Naive thymus-derived CD4-positive, alpha-beta T cell (primary cell): ENCODE data around the gene MAP3K19. TPM values are rescaled to one million over a fixed set of nuclear protein-coding genes. Genes with fewer than 3 reads are reported as not detected.
A peak's percentile ranks its signal among the peaks of the same experiment; 100 is the strongest.
"Not testable (repeated sequence)": the region's sequence is repeated elsewhere in the genome, so short reads cannot be mapped to it uniquely, and the experiment has no call there.

Source experiments
- ATAC-seq: fragments of 150-1000 bp; cut with Tn5 transposase; 2 replicates; pipeline ENCODE4 v1.10.0; 2021; ENCODE audit warnings: mild to moderate bottlenecking, moderate library complexity
- CTCF ChIA-PET: fragments of 350-600 bp; sonication (Branson Sonifier 250); formaldehyde crosslinking; loops from one replicate; lab custom pipeline; 2021; ENCODE audit warnings: antibody characterized with exemption; lab: Charles Lee
- POLR2A ChIA-PET: fragments of 350-600 bp; sonication (Branson Sonifier 250); formaldehyde crosslinking; loops from one replicate; lab custom pipeline; 2021; ENCODE audit warnings: antibody characterized with exemption, inconsistent platforms; lab: Charles Lee
- DNase-seq, 9 donors: peaks; one replicate each; pipeline versions ENCODE4 v3.0.0 to v3.0.0-alpha.2; 2020 to 2022; ENCODE audit warnings: mixed read lengths in 1 of 9
- H3K27ac ChIP-seq: one replicate; pipeline ENCODE4 v1.7.0; 2013; ENCODE audit warnings: mild to moderate bottlenecking, low read depth, low read length, moderate library complexity
- H3K27me3 ChIP-seq, 2 donors: one replicate each; pipeline ENCODE4 v1.7.0; 2013; ENCODE audit warnings: low read length in 2 of 2, mild to moderate bottlenecking in 2 of 2, moderate library complexity in 2 of 2; ENCODE audit not compliant: control insufficient read depth in 2 of 2, insufficient read depth in 2 of 2
- H3K36me3 ChIP-seq, 3 experiments: 1 replicate in 2 of 3; 2 replicates in 1 of 3; pipeline ENCODE4 v1.7.0; 2013; ENCODE audit warnings: low read length in 3 of 3, mild to moderate bottlenecking in 3 of 3, moderate library complexity in 1 of 3; ENCODE audit not compliant: insufficient read depth in 3 of 3, control insufficient read depth in 2 of 3
- H3K4me1 ChIP-seq, 2 donors: one replicate each; pipeline ENCODE4 v1.7.0; 2013; ENCODE audit warnings: low read length in 2 of 2, mild to moderate bottlenecking in 2 of 2, moderate library complexity in 1 of 2; ENCODE audit not compliant: control insufficient read depth in 2 of 2, insufficient read depth in 2 of 2
- H3K4me3 ChIP-seq: 2 replicates; pipeline ENCODE4 v1.7.0; 2013; ENCODE audit warnings: mild to moderate bottlenecking, low read length
- H3K9me3 ChIP-seq, 3 experiments: 1 replicate in 2 of 3; 2 replicates in 1 of 3; pipeline ENCODE4 v1.7.0; 2013; ENCODE audit warnings: low read length in 3 of 3; ENCODE audit not compliant: control insufficient read depth in 2 of 3
- H3K27ac Mint-ChIP-seq, 9 donors: one replicate each; pipeline ENCODE4 v1.8.0; 2020 to 2022; ENCODE audit warnings: mixed read lengths in 9 of 9, mild to moderate bottlenecking in 8 of 9, moderate library complexity in 5 of 9, inconsistent platforms in 2 of 9
- H3K27me3 Mint-ChIP-seq, 5 donors: one replicate each; pipeline ENCODE4 v1.8.0; 2021 to 2022; ENCODE audit warnings: mixed read lengths in 5 of 5, mild to moderate bottlenecking in 1 of 5
- H3K36me3 Mint-ChIP-seq, 5 donors: one replicate each; pipeline ENCODE4 v1.8.0; 2020 to 2022; ENCODE audit warnings: mixed read lengths in 5 of 5, mild to moderate bottlenecking in 3 of 5, inconsistent platforms in 1 of 5
- H3K4me1 Mint-ChIP-seq, 7 donors: one replicate each; pipeline ENCODE4 v1.8.0; 2020 to 2022; ENCODE audit warnings: mixed read lengths in 7 of 7, mild to moderate bottlenecking in 3 of 7, inconsistent platforms in 1 of 7
- H3K4me3 Mint-ChIP-seq, 10 donors: one replicate each; pipeline ENCODE4 v1.8.0; 2020 to 2022; ENCODE audit warnings: mild to moderate bottlenecking in 10 of 10, mixed read lengths in 10 of 10, moderate library complexity in 6 of 10, inconsistent platforms in 2 of 10
- H3K9me3 Mint-ChIP-seq, 11 donors: one replicate each; pipeline ENCODE4 v1.8.0; 2020 to 2022; ENCODE audit warnings: mixed read lengths in 11 of 11, mild to moderate bottlenecking in 4 of 11, inconsistent platforms in 1 of 11, moderate library complexity in 1 of 11
- intact Hi-C, 2 donors: fragments of 100-400 bp; cut with micrococcal nuclease; formaldehyde crosslinking; loops; one replicate each; pipeline ENCODE4 v1.15.1; 2023
- polyA plus RNA-seq, 2 donors: library from polyadenylated mRNA; unstranded; fragments of 300-500 nt; fragmentation: Illumina TruSeq; gene quantifications; one replicate each; pipeline ENCODE4 v1.2.3, GENCODE V29; 2021
- total RNA-seq, 6 experiments: library from RNA in 5 of 6; stranded (reverse) in 5 of 6; gene quantifications; 1 replicate in 5 of 6; 2 replicates in 1 of 6; pipeline ENCODE4 v1.2.3 and lab custom pipeline; 2021 to 2026

Gene MAP3K19
- total and polyA plus RNA-seq, 7 experiments from 2014 or later = 0.64 TPM; not detected in 6

GRCh38 chr2:134982603-134983002, 64.6 kb downstream of the MAP3K19 start:
- peaks cover 3 to 20% (median 7%) of the 10 kb centered on the region in 11 donors for H3K9me3 Mint-ChIP-seq
- peaks cover 0 to 14% (median 4%) of the 10 kb centered on the region in 5 donors for H3K36me3 Mint-ChIP-seq
- H3K4me3 Mint-ChIP-seq = no peak overlapping the region
- DNase-seq = no peak
- H3K4me3 ChIP-seq = no peak overlapping the region
- ATAC-seq = no peak
- no peaks in the 10 kb centered on the region for H3K36me3 ChIP-seq
- H3K27ac Mint-ChIP-seq = no peak overlapping the region
- H3K4me1 Mint-ChIP-seq = peaks cover 0 to 8% (median 0%) of the 10 kb centered on the region in 7 donors
- peaks cover 3 to 15% (median 8%) of the 10 kb centered on the region in 5 donors for H3K27me3 Mint-ChIP-seq
- ChIA-PET CTCF (no interaction called here), POLR2A (no interaction called here)
- no peaks in the 10 kb centered on the region for H3K9me3 ChIP-seq
- no peaks in the 10 kb centered on the region for H3K4me1 ChIP-seq
- no peaks in the 10 kb centered on the region for H3K27me3 ChIP-seq
- no peak overlapping the region for H3K27ac ChIP-seq
- intact Hi-C loops = no loop called here

- POLR2A ChIA-PET = no interaction called here
- CTCF ChIA-PET = no interaction called here
These were observed 66.6 kb downstream of the MAP3K19 start for GRCh38 chr2:134980639-134981038.

GRCh38 chr2:134979221-134979620, 68.0 kb downstream of the MAP3K19 start:
- no peaks in the 10 kb centered on the region for H3K27me3 ChIP-seq
- no peaks in the 10 kb centered on the region for H3K36me3 ChIP-seq
- CTCF ChIA-PET = interaction anchor here (0.6 kb wide), 1 partner anchor 23 kb away, joined by 3 read pairs; no protein-coding TSS in a partner anchor
- no peak for DNase-seq
- Mint-ChIP-seq H3K36me3 (peaks cover 4 to 23% (median 10%) of the 10 kb centered on the region in 5 donors), H3K4me3 (no peak overlapping the region), H3K27ac (no peak overlapping the region), H3K4me1 (peaks cover 0 to 10% (median 0%) of the 10 kb centered on the region in 7 donors), H3K27me3 (peaks cover 0 to 4% (median 4%) of the 10 kb centered on the region in 5 donors), H3K9me3 (peaks cover 11 to 28% (median 13%) of the 10 kb centered on the region in 11 donors)
- intact Hi-C loops = loop anchor here in 1 of 2 donors (10.0 kb wide), 1 partner anchor 1576 kb away; no protein-coding TSS in a partner anchor
- POLR2A ChIA-PET = no interaction called here
- ATAC-seq = no peak
- H3K9me3 ChIP-seq = peaks cover 0 to 3% (median 0%) of the 10 kb centered on the region in 3 experiments
- no peaks in the 10 kb centered on the region for H3K4me1 ChIP-seq
- H3K4me3 ChIP-seq = no peak overlapping the region
- H3K27ac ChIP-seq = no peak overlapping the region

More at GRCh38 chr2:134980639-134981038, 66.6 kb downstream of the MAP3K19 start:
- ATAC-seq (no peak), DNase-seq (no peak)
- no peak overlapping the region for H3K4me3 Mint-ChIP-seq
- H3K4me1 Mint-ChIP-seq = peaks cover 0 to 10% (median 0%) of the 10 kb centered on the region in 7 donors
- H3K9me3 Mint-ChIP-seq = peaks cover 3 to 22% (median 7%) of the 10 kb centered on the region in 11 donors
- Histone ChIP-seq H3K4me3 (no peak overlapping the region), H3K9me3 (no peaks in the 10 kb centered on the region), H3K4me1 (no peaks in the 10 kb centered on the region), H3K27me3 (no peaks in the 10 kb centered on the region), H3K36me3 (no peaks in the 10 kb centered on the region), H3K27ac (no peak overlapping the region)
- intact Hi-C loops = no loop called here
- H3K27me3 Mint-ChIP-seq = peaks cover 0 to 4% (median 4%) of the 10 kb centered on the region in 5 donors
- H3K27ac Mint-ChIP-seq = no peak overlapping the region
- H3K36me3 Mint-ChIP-seq = peaks cover 0 to 15% (median 4%) of the 10 kb centered on the region in 5 donors

GRCh38 chr2:134977104-134977503, 70.1 kb downstream of the MAP3K19 start:
- peaks cover 0 to 16% (median 0%) of the 10 kb centered on the region in 3 experiments for H3K9me3 ChIP-seq
- POLR2A ChIA-PET, CTCF ChIA-PET, H3K36me3 ChIP-seq, H3K4me3 Mint-ChIP-seq, H3K27me3 ChIP-seq, ATAC-seq, H3K4me1 ChIP-seq, DNase-seq, H3K27ac ChIP-seq, H3K27me3 Mint-ChIP-seq, H3K27ac Mint-ChIP-seq, H3K4me3 ChIP-seq: not testable (repeated sequence)
- Mint-ChIP-seq H3K4me1 (peaks cover 0 to 12% (median 0%) of the 10 kb centered on the region in 7 donors), H3K36me3 (peaks cover 13 to 26% (median 20%) of the 10 kb centered on the region in 5 donors), H3K9me3 (peaks cover 12 to 30% (median 23%) of the 10 kb centered on the region in 11 donors)
- intact Hi-C loops = loop anchor here in 1 of 2 donors (10.0 kb wide), 1 partner anchor 1578 kb away; no protein-coding TSS in a partner anchor

- Histone ChIP-seq H3K9me3 (peaks cover 0 to 16% (median 0%) of the 10 kb centered on the region in 3 experiments), H3K27ac (no peak overlapping the region), H3K4me1 (no peaks in the 10 kb centered on the region), H3K4me3 (no peak overlapping the region), H3K27me3 (no peaks in the 10 kb centered on the region), H3K36me3 (no peaks in the 10 kb centered on the region)
- ChIA-PET CTCF (no interaction called here), POLR2A (no interaction called here)
- Mint-ChIP-seq H3K4me1 (peaks cover 0 to 12% (median 0%) of the 10 kb centered on the region in 7 donors), H3K36me3 (peaks cover 13 to 26% (median 20%) of the 10 kb centered on the region in 5 donors), H3K27ac (no peak overlapping the region), H3K27me3 (peaks cover 4 to 12% (median 4%) of the 10 kb centered on the region in 5 donors), H3K4me3 (no peak overlapping the region), H3K9me3 (peaks cover 12 to 36% (median 29%) of the 10 kb centered on the region in 11 donors)
- intact Hi-C loops = loop anchor here in 1 of 2 donors (10.0 kb wide), 1 partner anchor 1579 kb away; no protein-coding TSS in a partner anchor
- DNase-seq = no peak
- no peak for ATAC-seq
These were observed 71.1 kb downstream of the MAP3K19 start for GRCh38 chr2:134976074-134976702.

GRCh38 chr2:134975281-134976009, 71.8 kb downstream of the MAP3K19 start:
- ChIA-PET POLR2A (no interaction called here), CTCF (no interaction called here)
- Histone ChIP-seq H3K9me3 (peaks cover 0 to 16% (median 0%) of the 10 kb centered on the region in 3 experiments), H3K27me3 (no peaks in the 10 kb centered on the region), H3K4me3 (no peak overlapping the region), H3K4me1 (no peaks in the 10 kb centered on the region), H3K27ac (no peak overlapping the region), H3K36me3 (no peaks in the 10 kb centered on the region)
- Mint-ChIP-seq H3K9me3 (peaks cover 12 to 44% (median 29%) of the 10 kb centered on the region in 11 donors), H3K27me3 (peaks cover 3 to 15% (median 4%) of the 10 kb centered on the region in 5 donors), H3K4me3 (no peak overlapping the region), H3K4me1 (peaks cover 0 to 12% (median 0%) of the 10 kb centered on the region in 7 donors), H3K27ac (peak overlapping the region in 1 of 9 donors; percentile 31), H3K36me3 (peaks cover 13 to 31% (median 21%) of the 10 kb centered on the region in 5 donors)
- intact Hi-C loops = loop anchor here in 1 of 2 donors (10.0 kb wide), 1 partner anchor 1579 kb away; no protein-coding TSS in a partner anchor
- DNase-seq (no peak), ATAC-seq (no peak)
